ENCODE results near the gene RSRC1. TPM values are rescaled to one million over a fixed set of nuclear protein-coding genes. Genes with fewer than 3 reads are reported as not detected.

The RSRC1 gene
- total RNA-seq, 1 donor from 2014 or later: 45.6 TPM

GRCh38 chr3:158522221-158523136 lies 412.6 kb downstream of the RSRC1 start:
- no peak for DNase-seq (ENCODE audit: low read depth)
- no peak for TF ChIP-seq CTCF (conservative IDR thresholded peaks at IDR 0.05; ENCODE audit: low read depth, low read length)
- H3K4me3 ChIP-seq (ENCODE audit: low read depth, low read length): no peak overlapping the region

GRCh38 chr3:158528076-158528674 lies 418.3 kb downstream of the RSRC1 start:
- no peak overlapping the region for H3K4me3 ChIP-seq (ENCODE audit: low read depth, low read length)
- TF ChIP-seq CTCF (conservative IDR thresholded peaks at IDR 0.05; ENCODE audit: low read depth, low read length): no peak
- DNase-seq (ENCODE audit: low read depth): no peak

GRCh38 chr3:158531334-158531733 lies 421.4 kb downstream of the RSRC1 start:
- DNase-seq (ENCODE audit: low read depth): no peak
- no peak overlapping the region for H3K4me3 ChIP-seq (ENCODE audit: low read depth, low read length)
- TF ChIP-seq CTCF (conservative IDR thresholded peaks at IDR 0.05; ENCODE audit: low read depth, low read length): no peak

GRCh38 chr3:158532099-158532734 lies 422.3 kb downstream of the RSRC1 start:
- TF ChIP-seq CTCF (conservative IDR thresholded peaks at IDR 0.05; ENCODE audit: low read depth, low read length): peak; percentile 75

GRCh38 chr3:158535918-158536317 lies 426.0 kb downstream of the RSRC1 start:
- H3K4me3 ChIP-seq (ENCODE audit: low read depth, low read length): no peak overlapping the region
- DNase-seq (ENCODE audit: low read depth): no peak
- TF ChIP-seq CTCF (conservative IDR thresholded peaks at IDR 0.05; ENCODE audit: low read depth, low read length): no peak

More at GRCh38 chr3:158532099-158532734, 422.3 kb downstream of the RSRC1 start:
- no peak overlapping the region for H3K4me3 ChIP-seq (ENCODE audit: low read depth, low read length)
- no peak for DNase-seq (ENCODE audit: low read depth)

- DNase-seq (ENCODE audit: low read depth): no peak
- TF ChIP-seq CTCF (conservative IDR thresholded peaks at IDR 0.05; ENCODE audit: low read depth, low read length): peak; percentile 61
- H3K4me3 ChIP-seq (ENCODE audit: low read depth, low read length): no peak overlapping the region
Measured at GRCh38 chr3:158539414-158540014, 429.6 kb downstream of the RSRC1 start.
